Skin epidermis (tissue), 12 donors: ENCODE measurements around the gene STK17A.
"Not testable (repeated sequence)": the region's sequence is repeated elsewhere in the genome, so short reads cannot be mapped to it uniquely, and the experiment has no call there.

Source experiments
- H3K27ac ChIP-seq, 21 experiments: fragments of 200-600 bp; sonication (generic) in 11 of 21; one replicate each; pipeline ENCODE4 v1.5.0; 2020; ENCODE audit warnings: mild to moderate bottlenecking in 3 of 21, inconsistent platforms in 2 of 21, moderate library complexity in 2 of 21
- H3K4me3 ChIP-seq, 7 experiments: fragments of 200-600 bp; sonication (generic) in 2 of 7; one replicate each; pipeline ENCODE4 v1.5.0; 2020; ENCODE audit warnings: inconsistent platforms in 2 of 7, mild to moderate bottlenecking in 2 of 7, moderate library complexity in 1 of 7

Gene STK17A

GRCh38 chr7:43562383-43562782, 20.5 kb upstream of the STK17A start:
- H3K27ac ChIP-seq, result no peak overlapping the region
- no peak overlapping the region for H3K4me3 ChIP-seq

DNA sequence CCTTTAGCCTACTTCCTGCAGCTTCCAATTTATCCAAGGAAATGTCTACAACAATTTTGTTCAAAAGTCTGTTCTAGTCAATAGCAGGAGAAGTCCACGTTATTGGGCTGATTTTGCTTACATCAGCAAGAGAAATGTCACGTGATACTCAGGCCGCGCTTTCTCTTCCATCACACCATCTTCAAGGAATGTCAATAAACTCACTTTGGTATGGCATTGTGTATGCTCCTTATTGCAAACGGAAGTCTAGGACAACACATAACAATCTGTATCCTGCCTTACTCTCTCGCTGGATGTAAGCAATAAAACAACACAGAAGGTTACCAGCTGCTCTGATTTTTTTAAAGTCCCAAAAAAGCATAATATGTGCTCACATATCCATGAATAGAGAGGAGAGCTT, 17.1 kb upstream of the STK17A start:
- no peak overlapping the region for H3K4me3 ChIP-seq
- peak overlapping the region in 1 of 21 experiments; percentile 21 for H3K27ac ChIP-seq

- peak overlapping the region in 4 of 21 experiments; percentile 6 to 52 (median 45) for H3K27ac ChIP-seq
- no peak overlapping the region for H3K4me3 ChIP-seq
Measured at GRCh38 chr7:43568529-43568928, 14.4 kb upstream of the STK17A start.

- H3K4me3 ChIP-seq, result no peak overlapping the region
- H3K27ac ChIP-seq, result peak overlapping the region in 2 of 21 experiments; percentile 30 to 31
Measured at GRCh38 chr7:43569424-43569823, 13.5 kb upstream of the STK17A start.

GRCh38 chr7:43570688-43571365, 12.1 kb upstream of the STK17A start:
- H3K27ac ChIP-seq, result no peak overlapping the region

GRCh38 chr7:43572516-43573049, 10.3 kb upstream of the STK17A start:
- H3K27ac ChIP-seq, result peak overlapping the region in 9 of 21 experiments; percentile 17 to 68 (median 34)
- H3K4me3 ChIP-seq, result no peak overlapping the region

More at GRCh38 chr7:43570688-43571365, 12.1 kb upstream of the STK17A start:
- no peak overlapping the region for H3K4me3 ChIP-seq

- H3K4me3 ChIP-seq, result not testable (repeated sequence)
- H3K27ac ChIP-seq, result peak overlapping the region in 2 of 21 experiments; percentile 17 to 35
Measured at GRCh38 chr7:43573832-43574231, 9.1 kb upstream of the STK17A start.

DNA sequence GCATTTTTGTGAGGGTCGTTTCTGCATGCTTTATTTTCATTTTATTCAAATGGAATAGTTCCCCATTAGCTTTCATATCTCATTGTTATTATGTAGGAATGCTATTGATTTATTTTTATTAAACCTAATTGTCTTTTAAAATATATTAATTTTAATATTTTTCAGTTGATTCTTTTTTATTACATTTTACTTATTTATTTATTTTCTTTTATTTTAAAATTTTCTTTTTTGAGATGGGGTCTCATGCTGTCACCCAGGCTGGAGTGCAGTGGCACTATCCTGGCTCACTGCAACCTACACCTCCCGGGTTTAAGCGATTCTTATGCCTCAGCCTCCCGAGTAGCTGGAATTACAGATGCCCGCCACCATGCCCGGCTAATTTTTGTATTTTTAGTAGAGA, 7.4 kb upstream of the STK17A start:
- no peak overlapping the region for H3K27ac ChIP-seq
- no peak overlapping the region for H3K4me3 ChIP-seq

- Histone ChIP-seq H3K4me3 (no peak overlapping the region), H3K27ac (no peak overlapping the region)
Measured at GRCh38 chr7:43576241-43576640, 6.7 kb upstream of the STK17A start.

- Histone ChIP-seq H3K27ac (no peak overlapping the region), H3K4me3 (no peak overlapping the region)
Measured at GRCh38 chr7:43577485-43577951, 5.4 kb upstream of the STK17A start.

DNA sequence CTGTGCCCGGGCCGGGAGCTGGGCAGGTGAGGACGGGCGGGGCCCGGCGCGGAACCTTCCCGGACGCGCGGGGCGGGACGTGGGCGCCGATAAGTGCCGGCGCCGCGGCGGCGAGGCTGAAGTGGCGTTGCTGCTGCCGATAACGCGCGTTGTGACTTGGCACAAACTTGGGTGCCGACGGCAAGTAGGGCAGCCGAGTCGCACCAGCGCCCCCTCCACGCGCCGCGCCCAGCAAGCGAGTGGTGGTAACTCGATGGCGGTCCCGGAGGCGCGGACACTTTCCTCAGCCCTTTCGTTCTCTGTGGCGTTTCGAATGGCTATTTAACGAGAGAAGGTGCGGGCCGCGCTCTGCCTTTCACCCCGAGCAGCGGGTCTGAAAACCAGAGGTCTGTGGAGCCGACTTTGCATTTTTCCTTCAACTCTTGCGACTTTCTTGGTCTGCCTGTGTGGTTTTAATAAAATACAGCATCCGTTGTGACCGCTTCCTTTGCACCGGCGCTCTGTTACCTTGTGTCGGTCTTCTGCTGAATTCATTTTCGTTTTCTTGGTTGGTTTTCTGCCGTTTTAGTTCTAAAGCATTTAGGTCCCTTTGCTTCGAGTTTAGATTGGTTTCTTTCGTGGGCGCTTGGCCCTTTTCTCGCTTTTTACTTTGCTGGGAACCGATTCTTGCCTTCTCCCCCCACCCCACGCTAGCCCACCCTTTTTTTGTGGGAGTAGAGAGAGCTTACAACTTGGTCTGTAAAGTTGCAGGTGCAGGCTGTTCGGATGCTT, 701 bp downstream of the STK17A start:
- Histone ChIP-seq H3K27ac (peak overlapping the region; percentile 86 to 99 (median 94)), H3K4me3 (peak overlapping the region; percentile 85 to 100 (median 93))

GRCh38 chr7:43584195-43584586, 1.3 kb downstream of the STK17A start:
- Histone ChIP-seq H3K4me3 (peak overlapping the region; percentile 85 to 100 (median 93)), H3K27ac (peak overlapping the region in 20 of 21 experiments; percentile 86 to 99 (median 93))

DNA sequence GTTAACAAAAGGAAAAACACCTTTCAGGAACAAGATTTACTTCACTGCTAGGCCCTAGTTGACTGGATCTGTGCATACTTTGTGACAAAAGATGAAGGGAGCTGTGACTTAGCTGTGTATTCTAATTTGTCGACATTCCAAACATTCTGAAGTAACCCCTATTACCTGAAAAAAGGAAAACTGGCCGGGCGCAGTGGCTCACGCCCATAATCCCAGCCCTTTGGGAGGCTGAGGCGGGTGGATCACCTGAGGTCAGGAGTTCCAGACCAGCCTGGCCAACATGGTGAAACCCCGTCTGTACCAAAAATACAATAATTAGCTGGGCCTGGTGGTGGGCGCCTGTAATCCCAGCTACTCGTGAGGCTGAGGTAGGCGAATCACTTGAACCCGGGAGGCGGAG, 1.8 kb downstream of the STK17A start:
- H3K27ac ChIP-seq, result peak overlapping the region in 16 of 21 experiments; percentile 5 to 99 (median 92)
- H3K4me3 ChIP-seq, result peak overlapping the region; percentile 85 to 100 (median 93)

- peak overlapping the region in 6 of 21 experiments; percentile 22 to 99 (median 91) for H3K27ac ChIP-seq
- H3K4me3 ChIP-seq, result peak overlapping the region in 4 of 7 experiments; percentile 85 to 100 (median 90)
Measured at GRCh38 chr7:43585562-43585961, 2.7 kb downstream of the STK17A start.

- H3K27ac ChIP-seq, result peak overlapping the region in 2 of 21 experiments; percentile 97 to 99
- H3K4me3 ChIP-seq, result peak overlapping the region in 2 of 7 experiments; percentile 87 to 93
Measured at GRCh38 chr7:43586251-43586900, 3.5 kb downstream of the STK17A start.

- Histone ChIP-seq H3K27ac (no peak overlapping the region), H3K4me3 (no peak overlapping the region)
Measured at GRCh38 chr7:43588477-43589132, 5.7 kb downstream of the STK17A start.

DNA sequence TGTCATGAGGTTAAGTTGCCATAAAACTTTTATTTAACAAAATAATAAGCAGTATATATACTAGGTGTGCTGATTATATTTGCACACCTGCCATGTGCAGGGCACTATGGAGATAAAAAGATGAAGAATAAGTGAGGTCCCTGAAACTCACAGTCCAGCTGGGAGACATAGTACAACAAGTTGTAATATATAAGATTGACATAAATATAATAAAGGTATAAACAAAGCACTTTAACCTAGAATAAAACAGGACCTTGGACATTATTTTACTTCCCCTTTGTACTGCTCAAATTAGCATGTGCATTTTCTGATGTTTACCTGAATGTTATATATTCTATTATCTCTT, 6.2 kb downstream of the STK17A start:
- Histone ChIP-seq H3K4me3 (no peak overlapping the region), H3K27ac (no peak overlapping the region)

- no peak overlapping the region for H3K27ac ChIP-seq
- no peak overlapping the region for H3K4me3 ChIP-seq
Measured at GRCh38 chr7:43589728-43590127, 6.8 kb downstream of the STK17A start.

- no peak overlapping the region for H3K4me3 ChIP-seq
- H3K27ac ChIP-seq, result peak overlapping the region in 1 of 21 experiments; percentile 56
Measured at GRCh38 chr7:43590862-43591557, 8.1 kb downstream of the STK17A start.
